HEK293 (cell line): Measurements from ENCODE around the gene KRT16.
A peak's percentile ranks its signal among the peaks of the same experiment; 100 is the strongest.

Experiments
- GLIS2 ChIP-seq: fragments of 450-650 bp; formaldehyde crosslinking; IDR thresholded peaks from 2 replicates; pipeline ENCODE4 v1.5.1; 2016; ENCODE audit warnings: missing biosample characterization, missing genetic modification characterization
- OVOL3 ChIP-seq: fragments of 450-650 bp; formaldehyde crosslinking; IDR thresholded peaks from 2 replicates; pipeline ENCODE4 v1.5.1; 2016; ENCODE audit warnings: missing biosample characterization, missing genetic modification characterization
- ZBTB20 ChIP-seq: fragments of 450-650 bp; formaldehyde crosslinking; IDR thresholded peaks from 2 replicates; pipeline ENCODE4 v1.5.1; 2016; ENCODE audit warnings: missing biosample characterization, missing genetic modification characterization
- ZIC2 ChIP-seq: fragments of 450-650 bp; formaldehyde crosslinking; IDR thresholded peaks from 2 replicates; pipeline ENCODE4 v1.5.1; 2016; ENCODE audit warnings: missing biosample characterization, missing genetic modification characterization
- ZNF146 ChIP-seq: fragments of 450-650 bp; formaldehyde crosslinking; IDR thresholded peaks from 2 replicates; pipeline ENCODE4 v1.5.1; 2016; ENCODE audit warnings: missing biosample characterization, missing genetic modification characterization
- ZNF184 ChIP-seq: fragments of 450-650 bp; IDR thresholded peaks from 2 replicates; pipeline ENCODE4 v1.5.1; 2018; ENCODE audit warnings: missing biosample characterization, mild to moderate bottlenecking, missing genetic modification characterization
- ZNF24 ChIP-seq: fragments of 450-650 bp; formaldehyde crosslinking; IDR thresholded peaks from 2 replicates; pipeline ENCODE4 v1.5.1; 2016; ENCODE audit warnings: missing biosample characterization, missing genetic modification characterization
- ZNF324 ChIP-seq: fragments of 450-650 bp; formaldehyde crosslinking; IDR thresholded peaks from 2 replicates; pipeline ENCODE4 v1.5.1; 2016; ENCODE audit warnings: missing biosample characterization, missing genetic modification characterization
- ZNF341 ChIP-seq: fragments of 450-650 bp; formaldehyde crosslinking; IDR thresholded peaks from 2 replicates; pipeline ENCODE4; 2016; ENCODE audit warnings: low read depth, missing biosample characterization, missing genetic modification characterization
- ZNF354C ChIP-seq: fragments of 450-650 bp; formaldehyde crosslinking; IDR thresholded peaks from 2 replicates; pipeline ENCODE4 v1.5.1; 2016; ENCODE audit warnings: missing biosample characterization, missing genetic modification characterization, low read depth, borderline replicate concordance
- ZNF366 ChIP-seq: fragments of 450-650 bp; formaldehyde crosslinking; conservative IDR thresholded peaks from 2 replicates; pipeline ENCODE4 v1.5.1; 2016; ENCODE audit warnings: missing biosample characterization, missing genetic modification characterization
- ZNF426 ChIP-seq: fragments of 450-650 bp; formaldehyde crosslinking; IDR thresholded peaks from 2 replicates; pipeline ENCODE4 v1.5.1; 2017; ENCODE audit warnings: missing biosample characterization, missing genetic modification characterization, mild to moderate bottlenecking, inconsistent platforms, moderate library complexity
- ZNF514 ChIP-seq: fragments of 450-650 bp; formaldehyde crosslinking; IDR thresholded peaks from 2 replicates; pipeline ENCODE4 v1.5.1; 2016; ENCODE audit warnings: missing biosample characterization, missing genetic modification characterization
- ZNF777 ChIP-seq: fragments of 450-650 bp; formaldehyde crosslinking; IDR thresholded peaks from 2 replicates; pipeline ENCODE4 v1.5.1; 2017; ENCODE audit warnings: missing biosample characterization, missing genetic modification characterization, borderline replicate concordance
- TF ChIP-seq, protein P1 (sequence below): fragments of 450-650 bp; formaldehyde crosslinking; IDR thresholded peaks from 2 replicates; pipeline ENCODE4 v1.5.1; 2016; ENCODE audit warnings: missing biosample characterization, missing genetic modification characterization
- TF ChIP-seq, protein P2 (sequence below): fragments of 450-650 bp; formaldehyde crosslinking; IDR thresholded peaks from 2 replicates; pipeline ENCODE4 v1.5.1; 2016; ENCODE audit warnings: missing biosample characterization, missing genetic modification characterization
- TF ChIP-seq, protein P3 (sequence below): fragments of 450-650 bp; formaldehyde crosslinking; IDR thresholded peaks from 2 replicates; pipeline ENCODE4 v1.5.1; 2016; ENCODE audit warnings: missing biosample characterization, missing genetic modification characterization
- TF ChIP-seq, protein P4 (sequence below): fragments of 450-650 bp; formaldehyde crosslinking; IDR thresholded peaks from 2 replicates; pipeline ENCODE4 v1.5.1; 2016; ENCODE audit warnings: missing biosample characterization, missing genetic modification characterization
- TF ChIP-seq, protein P5 (sequence below): fragments of 450-650 bp; formaldehyde crosslinking; IDR thresholded peaks from 2 replicates; pipeline ENCODE4 v1.5.1; 2016; ENCODE audit warnings: missing biosample characterization, missing genetic modification characterization
- TF ChIP-seq, protein P6 (sequence below): fragments of 450-650 bp; formaldehyde crosslinking; IDR thresholded peaks from 2 replicates; pipeline ENCODE4 v1.5.1; 2016; ENCODE audit warnings: missing biosample characterization, missing genetic modification characterization
- TF ChIP-seq, protein P7 (sequence below): fragments of 450-650 bp; formaldehyde crosslinking; IDR thresholded peaks from 2 replicates; pipeline ENCODE4 v1.5.1; 2016; ENCODE audit warnings: missing biosample characterization, missing genetic modification characterization
- TF ChIP-seq, protein P8 (sequence below): sonication (generic); formaldehyde crosslinking; IDR thresholded peaks from 2 replicates; pipeline ENCODE4 v1.8.1; 2022; ENCODE audit warnings: mild to moderate bottlenecking, moderate library complexity, missing genetic modification reagents
- TF ChIP-seq, protein P9 (sequence below): fragments of 450-650 bp; formaldehyde crosslinking; IDR thresholded peaks from 2 replicates; pipeline ENCODE4 v1.5.1; 2016; ENCODE audit warnings: missing biosample characterization, missing genetic modification characterization

KRT16 gene

DNA sequence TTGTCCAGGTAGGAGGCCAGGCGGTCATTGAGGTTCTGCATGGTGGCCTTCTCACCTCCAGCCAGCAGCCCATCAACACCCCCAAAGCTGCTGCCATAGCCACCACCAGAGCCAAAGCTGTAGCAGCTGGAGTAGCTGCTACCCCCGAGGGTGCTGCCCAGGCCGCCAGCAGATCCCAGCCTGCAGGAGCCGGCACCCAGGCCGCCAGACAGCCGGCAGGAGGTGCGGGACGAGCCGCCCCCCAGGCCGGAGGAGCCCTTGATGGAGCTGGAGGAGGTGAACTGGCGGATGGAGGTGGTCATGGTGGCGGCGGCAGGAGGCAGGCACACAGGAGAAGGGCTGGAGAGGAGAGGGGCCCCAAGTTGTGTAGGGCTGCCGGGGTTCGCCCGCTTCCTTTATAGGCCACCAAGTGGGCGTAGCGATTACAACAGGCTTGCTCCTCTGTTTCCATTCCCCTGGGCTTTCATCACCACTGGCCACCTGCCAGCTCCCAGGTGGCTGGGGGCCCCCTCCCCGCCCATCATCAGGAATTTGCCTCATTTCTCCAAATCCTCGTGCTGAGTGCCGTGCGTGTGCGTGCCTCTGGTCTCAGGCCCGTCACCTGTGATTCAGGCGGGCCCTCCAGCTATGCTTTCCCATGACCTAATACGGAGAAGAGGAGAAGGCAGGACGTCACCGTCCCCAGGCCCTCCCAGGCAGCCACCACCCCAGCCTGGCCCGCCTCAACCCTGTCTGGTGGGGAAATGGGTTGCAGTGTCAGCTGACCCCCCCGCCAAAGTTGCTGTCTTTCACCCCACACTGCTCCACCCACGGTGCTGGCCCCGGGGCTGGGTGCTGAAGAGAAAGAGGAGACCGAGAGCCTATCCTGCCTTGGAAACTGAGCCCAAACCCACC, 11.9 kb upstream of the KRT16 start, which contains the start of gene KRT17 (continued):
- TF ChIP-seq, protein P1, sequence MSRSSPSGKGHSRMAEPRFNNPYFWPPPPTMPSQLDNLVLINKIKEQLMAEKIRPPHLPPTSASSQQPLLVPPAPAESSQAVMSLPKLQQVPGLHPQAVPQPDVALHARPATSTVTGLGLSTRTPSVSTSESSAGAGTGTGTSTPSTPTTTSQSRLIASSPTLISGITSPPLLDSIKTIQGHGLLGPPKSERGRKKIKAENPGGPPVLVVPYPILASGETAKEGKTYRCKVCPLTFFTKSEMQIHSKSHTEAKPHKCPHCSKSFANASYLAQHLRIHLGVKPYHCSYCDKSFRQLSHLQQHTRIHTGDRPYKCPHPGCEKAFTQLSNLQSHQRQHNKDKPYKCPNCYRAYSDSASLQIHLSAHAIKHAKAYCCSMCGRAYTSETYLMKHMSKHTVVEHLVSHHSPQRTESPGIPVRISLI (tag by site-specific recombination), result no peak
- TF ChIP-seq, protein P2, sequence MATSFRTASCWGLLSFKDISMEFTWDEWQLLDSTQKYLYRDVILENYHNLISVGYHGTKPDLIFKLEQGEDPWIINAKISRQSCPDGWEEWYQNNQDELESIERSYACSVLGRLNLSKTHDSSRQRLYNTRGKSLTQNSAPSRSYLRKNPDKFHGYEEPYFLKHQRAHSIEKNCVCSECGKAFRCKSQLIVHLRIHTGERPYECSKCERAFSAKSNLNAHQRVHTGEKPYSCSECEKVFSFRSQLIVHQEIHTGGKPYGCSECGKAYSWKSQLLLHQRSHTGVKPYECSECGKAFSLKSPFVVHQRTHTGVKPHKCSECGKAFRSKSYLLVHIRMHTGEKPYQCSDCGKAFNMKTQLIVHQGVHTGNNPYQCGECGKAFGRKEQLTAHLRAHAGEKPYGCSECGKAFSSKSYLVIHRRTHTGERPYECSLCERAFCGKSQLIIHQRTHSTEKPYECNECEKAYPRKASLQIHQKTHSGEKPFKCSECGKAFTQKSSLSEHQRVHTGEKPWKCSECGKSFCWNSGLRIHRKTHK, result no peak
- TF ChIP-seq ZBTB20, result peak; percentile 26; the same call in 1 of the 2 replicates
- TF ChIP-seq ZNF184 (tag by site-specific recombination), result no peak
- TF ChIP-seq, protein P3, sequence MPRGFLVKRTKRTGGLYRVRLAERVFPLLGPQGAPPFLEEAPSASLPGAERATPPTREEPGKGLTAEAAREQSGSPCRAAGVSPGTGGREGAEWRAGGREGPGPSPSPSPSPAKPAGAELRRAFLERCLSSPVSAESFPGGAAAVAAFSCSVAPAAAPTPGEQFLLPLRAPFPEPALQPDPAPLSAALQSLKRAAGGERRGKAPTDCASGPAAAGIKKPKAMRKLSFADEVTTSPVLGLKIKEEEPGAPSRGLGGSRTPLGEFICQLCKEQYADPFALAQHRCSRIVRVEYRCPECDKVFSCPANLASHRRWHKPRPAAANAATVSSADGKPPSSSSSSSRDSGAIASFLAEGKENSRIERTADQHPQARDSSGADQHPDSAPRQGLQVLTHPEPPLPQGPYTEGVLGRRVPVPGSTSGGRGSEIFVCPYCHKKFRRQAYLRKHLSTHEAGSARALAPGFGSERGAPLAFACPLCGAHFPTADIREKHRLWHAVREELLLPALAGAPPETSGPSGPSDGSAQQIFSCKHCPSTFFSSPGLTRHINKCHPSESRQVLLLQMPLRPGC (tag by site-specific recombination), result no peak
- no peak for TF ChIP-seq ZNF426
- no peak for TF ChIP-seq ZNF366 (tag by site-specific recombination)
- TF ChIP-seq ZNF324 (tag by site-specific recombination), result 0 out of 2 replicates have a peak, but pooled peaks have one; percentile 19
- TF ChIP-seq, protein P4, sequence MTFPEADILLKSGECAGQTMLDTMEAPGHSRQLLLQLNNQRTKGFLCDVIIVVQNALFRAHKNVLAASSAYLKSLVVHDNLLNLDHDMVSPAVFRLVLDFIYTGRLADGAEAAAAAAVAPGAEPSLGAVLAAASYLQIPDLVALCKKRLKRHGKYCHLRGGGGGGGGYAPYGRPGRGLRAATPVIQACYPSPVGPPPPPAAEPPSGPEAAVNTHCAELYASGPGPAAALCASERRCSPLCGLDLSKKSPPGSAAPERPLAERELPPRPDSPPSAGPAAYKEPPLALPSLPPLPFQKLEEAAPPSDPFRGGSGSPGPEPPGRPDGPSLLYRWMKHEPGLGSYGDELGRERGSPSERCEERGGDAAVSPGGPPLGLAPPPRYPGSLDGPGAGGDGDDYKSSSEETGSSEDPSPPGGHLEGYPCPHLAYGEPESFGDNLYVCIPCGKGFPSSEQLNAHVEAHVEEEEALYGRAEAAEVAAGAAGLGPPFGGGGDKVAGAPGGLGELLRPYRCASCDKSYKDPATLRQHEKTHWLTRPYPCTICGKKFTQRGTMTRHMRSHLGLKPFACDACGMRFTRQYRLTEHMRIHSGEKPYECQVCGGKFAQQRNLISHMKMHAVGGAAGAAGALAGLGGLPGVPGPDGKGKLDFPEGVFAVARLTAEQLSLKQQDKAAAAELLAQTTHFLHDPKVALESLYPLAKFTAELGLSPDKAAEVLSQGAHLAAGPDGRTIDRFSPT (tag by site-specific recombination), result no peak
- TF ChIP-seq, protein P5, sequence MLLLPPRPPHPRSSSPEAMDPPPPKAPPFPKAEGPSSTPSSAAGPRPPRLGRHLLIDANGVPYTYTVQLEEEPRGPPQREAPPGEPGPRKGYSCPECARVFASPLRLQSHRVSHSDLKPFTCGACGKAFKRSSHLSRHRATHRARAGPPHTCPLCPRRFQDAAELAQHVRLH, result no peak
- TF ChIP-seq, protein P6, sequence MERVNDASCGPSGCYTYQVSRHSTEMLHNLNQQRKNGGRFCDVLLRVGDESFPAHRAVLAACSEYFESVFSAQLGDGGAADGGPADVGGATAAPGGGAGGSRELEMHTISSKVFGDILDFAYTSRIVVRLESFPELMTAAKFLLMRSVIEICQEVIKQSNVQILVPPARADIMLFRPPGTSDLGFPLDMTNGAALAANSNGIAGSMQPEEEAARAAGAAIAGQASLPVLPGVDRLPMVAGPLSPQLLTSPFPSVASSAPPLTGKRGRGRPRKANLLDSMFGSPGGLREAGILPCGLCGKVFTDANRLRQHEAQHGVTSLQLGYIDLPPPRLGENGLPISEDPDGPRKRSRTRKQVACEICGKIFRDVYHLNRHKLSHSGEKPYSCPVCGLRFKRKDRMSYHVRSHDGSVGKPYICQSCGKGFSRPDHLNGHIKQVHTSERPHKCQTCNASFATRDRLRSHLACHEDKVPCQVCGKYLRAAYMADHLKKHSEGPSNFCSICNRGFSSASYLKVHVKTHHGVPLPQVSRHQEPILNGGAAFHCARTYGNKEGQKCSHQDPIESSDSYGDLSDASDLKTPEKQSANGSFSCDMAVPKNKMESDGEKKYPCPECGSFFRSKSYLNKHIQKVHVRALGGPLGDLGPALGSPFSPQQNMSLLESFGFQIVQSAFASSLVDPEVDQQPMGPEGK (tag by site-specific recombination), result peak; percentile 61; the same call in 1 of the 2 replicates
- no peak for TF ChIP-seq ZNF514
- peak; percentile 33 for TF ChIP-seq GLIS2 (tag by site-specific recombination)
- TF ChIP-seq ZNF341 (tag by site-specific recombination), result peak; percentile 39; the same call in 1 of the 2 replicates
- peak; percentile 89 for TF ChIP-seq ZIC2 (tag by site-specific recombination)
- TF ChIP-seq, protein P7, sequence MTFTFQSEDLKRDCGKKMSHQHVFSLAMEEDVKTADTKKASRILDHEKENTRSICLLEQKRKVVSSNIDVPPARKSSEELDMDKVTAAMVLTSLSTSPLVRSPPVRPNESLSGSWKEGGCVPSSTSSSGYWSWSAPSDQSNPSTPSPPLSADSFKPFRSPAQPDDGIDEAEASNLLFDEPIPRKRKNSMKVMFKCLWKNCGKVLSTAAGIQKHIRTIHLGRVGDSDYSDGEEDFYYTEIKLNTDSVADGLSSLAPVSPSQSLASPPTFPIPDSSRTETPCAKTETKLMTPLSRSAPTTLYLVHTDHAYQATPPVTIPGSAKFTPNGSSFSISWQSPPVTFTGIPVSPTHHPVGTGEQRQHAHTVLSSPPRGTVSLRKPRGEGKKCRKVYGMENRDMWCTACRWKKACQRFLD (tag by site-specific recombination), result no peak
- TF ChIP-seq ZNF354C, result no peak
- no peak for TF ChIP-seq ZNF24 (tag by site-specific recombination)
- TF ChIP-seq, protein P8, sequence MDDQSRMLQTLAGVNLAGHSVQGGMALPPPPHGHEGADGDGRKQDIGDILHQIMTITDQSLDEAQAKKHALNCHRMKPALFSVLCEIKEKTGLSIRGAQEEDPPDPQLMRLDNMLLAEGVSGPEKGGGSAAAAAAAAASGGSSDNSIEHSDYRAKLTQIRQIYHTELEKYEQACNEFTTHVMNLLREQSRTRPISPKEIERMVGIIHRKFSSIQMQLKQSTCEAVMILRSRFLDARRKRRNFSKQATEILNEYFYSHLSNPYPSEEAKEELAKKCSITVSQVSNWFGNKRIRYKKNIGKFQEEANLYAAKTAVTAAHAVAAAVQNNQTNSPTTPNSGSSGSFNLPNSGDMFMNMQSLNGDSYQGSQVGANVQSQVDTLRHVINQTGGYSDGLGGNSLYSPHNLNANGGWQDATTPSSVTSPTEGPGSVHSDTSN, result no peak
- no peak for TF ChIP-seq ZNF777 (tag by site-specific recombination)
- TF ChIP-seq, protein P9, sequence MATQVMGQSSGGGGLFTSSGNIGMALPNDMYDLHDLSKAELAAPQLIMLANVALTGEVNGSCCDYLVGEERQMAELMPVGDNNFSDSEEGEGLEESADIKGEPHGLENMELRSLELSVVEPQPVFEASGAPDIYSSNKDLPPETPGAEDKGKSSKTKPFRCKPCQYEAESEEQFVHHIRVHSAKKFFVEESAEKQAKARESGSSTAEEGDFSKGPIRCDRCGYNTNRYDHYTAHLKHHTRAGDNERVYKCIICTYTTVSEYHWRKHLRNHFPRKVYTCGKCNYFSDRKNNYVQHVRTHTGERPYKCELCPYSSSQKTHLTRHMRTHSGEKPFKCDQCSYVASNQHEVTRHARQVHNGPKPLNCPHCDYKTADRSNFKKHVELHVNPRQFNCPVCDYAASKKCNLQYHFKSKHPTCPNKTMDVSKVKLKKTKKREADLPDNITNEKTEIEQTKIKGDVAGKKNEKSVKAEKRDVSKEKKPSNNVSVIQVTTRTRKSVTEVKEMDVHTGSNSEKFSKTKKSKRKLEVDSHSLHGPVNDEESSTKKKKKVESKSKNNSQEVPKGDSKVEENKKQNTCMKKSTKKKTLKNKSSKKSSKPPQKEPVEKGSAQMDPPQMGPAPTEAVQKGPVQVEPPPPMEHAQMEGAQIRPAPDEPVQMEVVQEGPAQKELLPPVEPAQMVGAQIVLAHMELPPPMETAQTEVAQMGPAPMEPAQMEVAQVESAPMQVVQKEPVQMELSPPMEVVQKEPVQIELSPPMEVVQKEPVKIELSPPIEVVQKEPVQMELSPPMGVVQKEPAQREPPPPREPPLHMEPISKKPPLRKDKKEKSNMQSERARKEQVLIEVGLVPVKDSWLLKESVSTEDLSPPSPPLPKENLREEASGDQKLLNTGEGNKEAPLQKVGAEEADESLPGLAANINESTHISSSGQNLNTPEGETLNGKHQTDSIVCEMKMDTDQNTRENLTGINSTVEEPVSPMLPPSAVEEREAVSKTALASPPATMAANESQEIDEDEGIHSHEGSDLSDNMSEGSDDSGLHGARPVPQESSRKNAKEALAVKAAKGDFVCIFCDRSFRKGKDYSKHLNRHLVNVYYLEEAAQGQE (tag by site-specific recombination), result peak; percentile 66
- no peak for TF ChIP-seq OVOL3 (tag by site-specific recombination)
- TF ChIP-seq ZNF146 (tag by site-specific recombination), result no peak
